HFFc6 (cell line): ENCODE measurements around the gene MYO5A. TPM values are rescaled to one million over a fixed set of nuclear protein-coding genes. Genes with fewer than 3 reads are reported as not detected.
A peak's percentile ranks its signal among the peaks of the same experiment; 100 is the strongest.

Source experiments
- DNase-seq: peaks from one replicate; pipeline ENCODE4 v3.0.0-alpha.2; 2018
- H3K27ac Mint-ChIP-seq: 2 replicates; pipeline ENCODE4 v1.8.0; 2020; ENCODE audit warnings: mild to moderate bottlenecking, mixed read lengths
- H3K27me3 Mint-ChIP-seq: 2 replicates; pipeline ENCODE4 v1.8.0; 2021; ENCODE audit warnings: mild to moderate bottlenecking, moderate library complexity, mixed read lengths; ENCODE audit not compliant: insufficient read depth
- H3K36me3 Mint-ChIP-seq: 2 replicates; pipeline ENCODE4 v1.8.0; 2021; ENCODE audit warnings: low read depth, mixed read lengths
- H3K4me1 Mint-ChIP-seq: 2 replicates; pipeline ENCODE4 v1.8.0; 2020; ENCODE audit warnings: low read depth, mixed read lengths
- H3K4me3 Mint-ChIP-seq: 2 replicates; pipeline ENCODE4 v1.8.0; 2020; ENCODE audit warnings: mild to moderate bottlenecking, moderate library complexity, mixed read lengths
- H3K9me3 Mint-ChIP-seq: 2 replicates; pipeline ENCODE4 v1.8.0; 2020; ENCODE audit warnings: mild to moderate bottlenecking, mixed read lengths
- total RNA-seq, 6 experiments: library from RNA; stranded (reverse); fragmentation: NEBNext Ultra II Directional; extraction: Animal tissue kit (Norgen Biotek cat#: 25700); gene quantifications; 2 replicates in 1 of 6; 3 replicates in 5 of 6; pipeline ENCODE4 v1.2.3, GENCODE V29; 2021
- TF ChIP-seq, protein P1 (sequence below): fragments of 200-600 bp; sonication (generic); IDR thresholded peaks from 2 replicates; pipeline ENCODE4 v1.5.0; 2021; ENCODE audit warnings: antibody characterized with exemption, mild to moderate bottlenecking

Gene MYO5A
- total RNA-seq, 6 experiments from 2014 or later: 47.4 to 59.4 (median 54.0) TPM

DNA sequence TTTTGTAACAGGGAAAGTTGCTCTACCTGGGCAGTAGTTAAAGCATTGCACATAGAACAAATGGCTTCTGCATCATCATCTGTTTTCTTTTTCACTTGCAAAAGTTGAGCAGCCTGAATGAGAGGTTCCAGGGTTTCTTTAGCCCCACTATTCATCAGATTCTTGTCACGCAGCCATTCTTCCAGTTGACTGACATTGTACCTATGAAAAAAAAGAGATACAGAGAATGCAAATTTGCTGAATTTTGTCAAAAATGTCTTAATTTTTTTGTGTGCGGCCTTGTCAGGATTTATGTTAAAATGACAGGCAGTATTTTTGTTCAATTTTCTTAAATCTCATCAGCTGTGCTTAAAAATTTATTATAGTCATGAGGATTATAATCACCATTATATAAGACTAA, 211.7 kb downstream of the MYO5A start:
- Mint-ChIP-seq H3K36me3 (peaks cover 26% of the 10 kb centered on the region), H3K27ac (no peak overlapping the region), H3K9me3 (no peaks in the 10 kb centered on the region), H3K4me3 (no peak overlapping the region), H3K27me3 (no peaks in the 10 kb centered on the region; the same call in 1 of the 2 replicates), H3K4me1 (no peaks in the 10 kb centered on the region)
- TF ChIP-seq, protein P1, sequence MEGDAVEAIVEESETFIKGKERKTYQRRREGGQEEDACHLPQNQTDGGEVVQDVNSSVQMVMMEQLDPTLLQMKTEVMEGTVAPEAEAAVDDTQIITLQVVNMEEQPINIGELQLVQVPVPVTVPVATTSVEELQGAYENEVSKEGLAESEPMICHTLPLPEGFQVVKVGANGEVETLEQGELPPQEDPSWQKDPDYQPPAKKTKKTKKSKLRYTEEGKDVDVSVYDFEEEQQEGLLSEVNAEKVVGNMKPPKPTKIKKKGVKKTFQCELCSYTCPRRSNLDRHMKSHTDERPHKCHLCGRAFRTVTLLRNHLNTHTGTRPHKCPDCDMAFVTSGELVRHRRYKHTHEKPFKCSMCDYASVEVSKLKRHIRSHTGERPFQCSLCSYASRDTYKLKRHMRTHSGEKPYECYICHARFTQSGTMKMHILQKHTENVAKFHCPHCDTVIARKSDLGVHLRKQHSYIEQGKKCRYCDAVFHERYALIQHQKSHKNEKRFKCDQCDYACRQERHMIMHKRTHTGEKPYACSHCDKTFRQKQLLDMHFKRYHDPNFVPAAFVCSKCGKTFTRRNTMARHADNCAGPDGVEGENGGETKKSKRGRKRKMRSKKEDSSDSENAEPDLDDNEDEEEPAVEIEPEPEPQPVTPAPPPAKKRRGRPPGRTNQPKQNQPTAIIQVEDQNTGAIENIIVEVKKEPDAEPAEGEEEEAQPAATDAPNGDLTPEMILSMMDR: no peak
- DNase-seq: no peak

DNA sequence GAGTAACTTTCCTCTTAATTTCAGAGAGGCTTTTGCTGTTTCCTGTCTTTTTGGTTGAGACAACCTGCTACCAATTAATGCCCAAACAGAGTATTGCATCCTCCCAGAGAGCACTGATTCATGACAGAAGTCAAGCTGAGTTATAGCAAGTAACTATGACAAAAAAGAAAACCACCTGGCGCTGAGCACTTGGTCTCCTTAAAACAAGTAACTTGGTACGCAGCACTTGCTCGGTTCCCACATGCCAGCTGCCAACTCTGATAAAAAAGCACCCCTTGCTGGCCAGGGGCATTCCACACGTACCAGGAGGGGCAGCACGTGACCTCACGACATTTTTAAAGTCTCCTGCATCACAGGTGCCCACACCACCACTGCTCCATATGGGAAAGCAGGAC, 219.5 kb downstream of the MYO5A start:
- Mint-ChIP-seq H3K27ac (no peak overlapping the region), H3K36me3 (peaks cover 20% of the 10 kb centered on the region), H3K9me3 (no peaks in the 10 kb centered on the region), H3K4me3 (no peak overlapping the region), H3K4me1 (peaks cover 52% of the 10 kb centered on the region), H3K27me3 (no peaks in the 10 kb centered on the region; the same call in 1 of the 2 replicates)
- DNase-seq: no peak
- TF ChIP-seq, protein P1: no peak

DNA sequence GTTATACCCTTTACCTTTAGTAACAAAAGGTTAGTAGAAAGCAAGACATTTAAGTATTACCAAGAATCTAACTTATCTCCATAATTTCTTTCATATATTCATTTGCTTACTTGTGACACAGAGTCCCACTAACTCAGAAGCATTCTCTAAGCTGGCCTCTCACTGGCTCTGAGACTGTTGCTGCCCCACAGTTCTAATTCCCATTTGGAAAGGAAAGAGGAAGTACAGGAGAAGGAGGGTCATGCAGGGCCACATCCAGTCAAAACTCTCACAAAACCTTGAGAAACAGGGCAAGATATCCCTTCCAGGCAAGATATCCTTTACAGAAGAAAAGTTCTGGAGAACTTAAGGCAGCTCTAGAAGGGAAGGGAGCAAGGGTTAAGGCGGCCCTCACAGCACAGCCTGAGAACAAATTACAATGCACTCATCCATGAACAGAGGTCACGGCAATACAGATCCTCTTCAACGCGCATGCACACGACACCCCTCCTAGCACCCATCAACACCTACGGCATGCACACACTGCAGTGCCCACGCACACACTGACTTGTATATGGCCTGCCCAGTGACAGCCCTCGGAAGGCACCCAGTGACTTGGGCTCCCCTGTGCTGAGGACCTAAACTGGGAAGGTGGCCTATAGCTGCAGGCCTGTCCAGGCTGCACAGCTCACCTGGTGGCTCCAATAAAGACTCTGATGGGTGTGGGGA, 220.1 kb downstream of the MYO5A start:
- no peak overlapping the region for H3K27ac Mint-ChIP-seq
- no peaks in the 10 kb centered on the region; the same call in 1 of the 2 replicates for H3K27me3 Mint-ChIP-seq
- peaks cover 24% of the 10 kb centered on the region for H3K36me3 Mint-ChIP-seq
- DNase-seq: no peak
- H3K4me3 Mint-ChIP-seq: no peak overlapping the region
- H3K9me3 Mint-ChIP-seq: no peaks in the 10 kb centered on the region
- H3K4me1 Mint-ChIP-seq: peaks cover 52% of the 10 kb centered on the region
- TF ChIP-seq, protein P1: no peak

DNA sequence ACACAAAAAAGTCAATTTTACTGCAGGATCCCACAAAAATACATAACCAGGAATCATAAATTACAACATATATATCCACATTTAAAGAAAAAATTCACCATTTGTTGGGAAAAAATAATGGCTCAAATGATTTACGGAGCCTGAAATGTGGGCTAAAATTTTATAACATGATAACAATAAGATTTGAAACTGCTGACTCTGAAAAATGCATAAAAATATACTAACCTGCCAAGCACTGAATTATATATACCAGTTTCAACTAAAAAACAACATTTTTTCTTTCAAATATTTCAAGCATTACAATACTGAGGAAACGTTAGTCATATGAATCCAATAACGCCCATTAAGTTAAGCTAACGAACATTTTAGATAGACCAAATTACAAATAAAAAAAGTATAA, 220.8 kb downstream of the MYO5A start:
- Mint-ChIP-seq H3K4me1 (peaks cover 52% of the 10 kb centered on the region), H3K4me3 (no peak overlapping the region), H3K27ac (no peak overlapping the region), H3K27me3 (no peaks in the 10 kb centered on the region; the same call in 1 of the 2 replicates), H3K36me3 (peaks cover 24% of the 10 kb centered on the region), H3K9me3 (no peaks in the 10 kb centered on the region)
- TF ChIP-seq, protein P1: no peak
- DNase-seq: no peak

DNA sequence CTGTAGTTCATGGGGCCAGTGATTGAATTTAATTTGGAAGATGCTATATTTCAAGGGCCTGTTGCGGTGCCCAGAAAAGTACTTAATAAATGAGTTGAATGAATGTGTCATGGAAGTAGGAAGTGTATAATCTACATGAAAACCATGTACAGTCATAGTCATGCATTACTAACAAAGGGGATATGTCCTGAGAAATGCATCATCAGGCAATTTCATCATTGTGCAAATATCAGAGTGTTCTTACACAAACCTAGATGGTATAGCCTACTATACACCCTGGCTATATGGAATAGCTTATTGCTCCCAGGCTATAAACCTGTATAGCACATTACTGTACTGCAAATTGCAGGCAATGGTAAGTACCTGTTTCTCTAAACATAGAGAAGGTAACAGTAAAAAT, 222.4 kb downstream of the MYO5A start:
- Mint-ChIP-seq H3K36me3 (peaks cover 24% of the 10 kb centered on the region), H3K27ac (0 out of 2 replicates have a peak overlapping the region, but pooled peaks have one; percentile 17), H3K4me1 (peaks cover 52% of the 10 kb centered on the region), H3K9me3 (no peaks in the 10 kb centered on the region), H3K27me3 (no peaks in the 10 kb centered on the region; the same call in 1 of the 2 replicates), H3K4me3 (no peak overlapping the region)
- DNase-seq: peak; percentile 57
- TF ChIP-seq, protein P1: no peak
